ENCODE measurements around the gene PWWP2B.

DNA sequence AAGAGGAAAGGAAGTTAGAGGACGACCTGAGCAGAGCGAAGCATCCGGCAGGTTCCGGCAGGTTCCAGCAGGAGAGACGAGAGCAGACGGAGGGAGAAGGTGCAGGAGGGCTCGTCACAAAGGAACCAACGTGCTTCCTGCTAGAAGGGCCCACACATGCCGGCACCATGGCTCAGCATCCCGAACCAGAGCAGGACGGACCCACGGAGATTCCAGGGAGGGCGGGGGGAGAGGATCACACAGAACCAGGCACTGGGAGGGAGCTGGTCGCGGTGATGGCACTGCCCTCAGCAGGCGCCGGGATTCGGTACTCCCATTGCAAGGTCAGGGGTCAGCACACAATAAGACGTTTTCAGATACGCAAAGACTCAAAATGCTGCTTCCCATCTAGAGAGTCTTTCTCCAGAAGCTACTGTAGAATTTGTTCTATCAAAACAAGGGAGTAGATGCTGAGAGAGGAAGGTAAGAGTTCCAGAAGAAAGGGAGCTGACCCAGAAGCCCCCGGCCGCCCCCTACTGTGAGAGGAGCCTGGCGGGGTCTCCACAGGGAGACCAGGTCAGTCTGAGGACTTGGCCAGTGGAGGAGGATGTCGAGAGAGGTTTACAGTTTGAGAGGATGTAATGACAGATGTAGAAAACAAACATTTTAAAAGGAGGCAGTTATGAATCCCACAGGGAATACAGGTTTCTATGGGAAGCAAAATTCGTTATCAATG lies 23.6 kb upstream of the PWWP2B start:
- TF ChIP-seq, protein P1, sequence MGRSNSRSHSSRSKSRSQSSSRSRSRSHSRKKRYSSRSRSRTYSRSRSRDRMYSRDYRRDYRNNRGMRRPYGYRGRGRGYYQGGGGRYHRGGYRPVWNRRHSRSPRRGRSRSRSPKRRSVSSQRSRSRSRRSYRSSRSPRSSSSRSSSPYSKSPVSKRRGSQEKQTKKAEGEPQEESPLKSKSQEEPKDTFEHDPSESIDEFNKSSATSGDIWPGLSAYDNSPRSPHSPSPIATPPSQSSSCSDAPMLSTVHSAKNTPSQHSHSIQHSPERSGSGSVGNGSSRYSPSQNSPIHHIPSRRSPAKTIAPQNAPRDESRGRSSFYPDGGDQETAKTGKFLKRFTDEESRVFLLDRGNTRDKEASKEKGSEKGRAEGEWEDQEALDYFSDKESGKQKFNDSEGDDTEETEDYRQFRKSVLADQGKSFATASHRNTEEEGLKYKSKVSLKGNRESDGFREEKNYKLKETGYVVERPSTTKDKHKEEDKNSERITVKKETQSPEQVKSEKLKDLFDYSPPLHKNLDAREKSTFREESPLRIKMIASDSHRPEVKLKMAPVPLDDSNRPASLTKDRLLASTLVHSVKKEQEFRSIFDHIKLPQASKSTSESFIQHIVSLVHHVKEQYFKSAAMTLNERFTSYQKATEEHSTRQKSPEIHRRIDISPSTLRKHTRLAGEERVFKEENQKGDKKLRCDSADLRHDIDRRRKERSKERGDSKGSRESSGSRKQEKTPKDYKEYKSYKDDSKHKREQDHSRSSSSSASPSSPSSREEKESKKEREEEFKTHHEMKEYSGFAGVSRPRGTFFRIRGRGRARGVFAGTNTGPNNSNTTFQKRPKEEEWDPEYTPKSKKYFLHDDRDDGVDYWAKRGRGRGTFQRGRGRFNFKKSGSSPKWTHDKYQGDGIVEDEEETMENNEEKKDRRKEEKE (IDR thresholded peaks at IDR 0.05), result no peak
- TF ChIP-seq SMC3 (IDR thresholded peaks at IDR 0.05; ENCODE audit: borderline replicate concordance, low read length) (no peak), TAF1 (IDR thresholded peaks at IDR 0.05; ENCODE audit: borderline replicate concordance, low read depth, low read length) (no peak), ESRRA (IDR thresholded peaks at IDR 0.05; ENCODE audit: low read length) (no peak), POLR2A (IDR thresholded peaks at IDR 0.05; ENCODE audit: low read depth, low read length) (no peak), EP300 (IDR thresholded peaks at IDR 0.05; ENCODE audit: borderline replicate concordance in 1 of 2, control insufficient read depth in 1 of 2, low read depth in 2 of 2, low read length in 2 of 2) (no peak)
